Measurements from ENCODE around the gene LAT.

LAT gene

DNA sequence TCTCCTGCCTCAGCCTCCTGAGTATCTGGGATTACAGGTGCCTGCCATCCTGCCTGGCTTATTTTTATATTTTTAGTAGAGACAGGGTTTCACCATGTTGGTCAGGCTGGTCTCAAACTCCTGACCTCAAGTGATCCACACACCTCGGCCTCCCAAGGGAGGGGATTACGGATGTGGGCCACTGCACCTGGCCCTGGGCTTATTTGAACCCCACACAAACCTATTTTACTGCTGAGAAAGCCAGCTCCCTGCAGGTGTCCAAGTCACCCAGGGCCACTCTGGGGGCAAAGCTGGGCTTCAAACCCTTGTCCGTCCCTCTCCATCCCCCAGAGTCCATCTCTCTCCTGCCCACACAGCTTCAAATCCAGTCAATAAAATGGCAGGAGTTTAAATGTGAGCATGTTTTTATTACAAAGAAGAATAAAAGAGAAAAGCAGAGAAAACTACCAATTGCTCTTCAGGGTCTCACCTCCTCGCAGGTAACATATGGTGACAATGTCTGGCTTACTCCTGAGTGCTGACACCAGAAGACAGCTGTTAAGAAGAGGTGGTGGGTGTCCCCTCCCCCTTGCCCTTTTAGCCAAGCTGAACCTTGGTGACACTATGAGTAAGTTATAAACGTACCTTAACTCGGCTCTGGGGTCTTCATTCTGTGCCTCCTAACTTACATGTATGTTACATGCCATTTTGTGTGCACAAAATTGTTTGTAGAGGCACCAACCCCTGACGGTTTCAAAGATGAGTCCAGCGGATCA, 45.4 kb downstream of the LAT start:
- no peak for DNase-seq
- in situ Hi-C loops (cut with MboI; ENCODE audit: low pct_unique_long_range_greater_than_20kb, low sequenced_read_pairs): no loop called here

Measured in KBM-7 (cell line).